Fibroblast of the aortic adventitia (primary cell): ENCODE data around the gene ENTPD5. TPM values are rescaled to one million over a fixed set of nuclear protein-coding genes. Genes with fewer than 3 reads are reported as not detected.
A peak's percentile ranks its signal among the peaks of the same experiment; 100 is the strongest.
"Not testable (repeated sequence)": the region's sequence is repeated elsewhere in the genome, so short reads cannot be mapped to it uniquely, and the experiment has no call there.

Source experiments
- DNase-seq: peaks from one replicate; pipeline ENCODE4 v3.0.0-alpha.2; 2010; ENCODE audit warnings: low read depth
- H3K4me3 ChIP-seq: 2 replicates; pipeline ENCODE4 v1.5.1; 2011; ENCODE audit warnings: low read depth, mild to moderate bottlenecking, control low read depth, low read length, moderate library complexity
- small RNA-seq: library from RNA; depleted of rRNA; stranded (forward); fragments of <200 nt; gene quantifications from one replicate; pipeline ENCODE3, GENCODE V24; 2012
- total RNA-seq: library from RNA; depleted of rRNA; stranded (reverse); fragments of >200 nt; gene quantifications from 2 replicates; pipeline ENCODE4 v1.2.3, GENCODE V29; 2012; ENCODE audit warnings: low replicate concordance
- TF ChIP-seq, protein P1 (sequence below): IDR thresholded peaks from 2 replicates; pipeline ENCODE4 v1.5.1; 2011; ENCODE audit warnings: mild to moderate bottlenecking, low read length, control low read depth, inconsistent platforms; ENCODE audit not compliant: insufficient read depth

Gene ENTPD5
- total RNA-seq, 1 donor = 15.2 TPM

DNA sequence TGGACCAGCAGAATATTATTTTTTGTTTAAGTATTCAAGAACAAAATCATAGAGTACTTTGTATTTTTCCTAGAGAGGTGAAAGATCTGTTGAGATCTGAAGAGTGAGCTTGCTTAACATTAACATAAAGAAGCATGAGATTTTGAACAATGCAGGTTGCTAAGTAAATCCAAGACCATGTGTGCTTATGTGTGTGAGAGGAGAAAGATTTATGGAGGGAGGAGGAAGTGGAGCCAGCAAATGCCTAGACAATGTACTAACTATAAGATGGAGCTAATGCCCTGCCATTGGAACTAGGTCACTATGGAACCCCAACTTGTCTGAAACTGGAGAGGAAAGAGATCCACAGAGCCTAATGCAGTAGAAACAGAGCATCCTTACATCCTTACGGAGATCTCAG, 82.5 kb downstream of the ENTPD5 start:
- TF ChIP-seq, protein P1, sequence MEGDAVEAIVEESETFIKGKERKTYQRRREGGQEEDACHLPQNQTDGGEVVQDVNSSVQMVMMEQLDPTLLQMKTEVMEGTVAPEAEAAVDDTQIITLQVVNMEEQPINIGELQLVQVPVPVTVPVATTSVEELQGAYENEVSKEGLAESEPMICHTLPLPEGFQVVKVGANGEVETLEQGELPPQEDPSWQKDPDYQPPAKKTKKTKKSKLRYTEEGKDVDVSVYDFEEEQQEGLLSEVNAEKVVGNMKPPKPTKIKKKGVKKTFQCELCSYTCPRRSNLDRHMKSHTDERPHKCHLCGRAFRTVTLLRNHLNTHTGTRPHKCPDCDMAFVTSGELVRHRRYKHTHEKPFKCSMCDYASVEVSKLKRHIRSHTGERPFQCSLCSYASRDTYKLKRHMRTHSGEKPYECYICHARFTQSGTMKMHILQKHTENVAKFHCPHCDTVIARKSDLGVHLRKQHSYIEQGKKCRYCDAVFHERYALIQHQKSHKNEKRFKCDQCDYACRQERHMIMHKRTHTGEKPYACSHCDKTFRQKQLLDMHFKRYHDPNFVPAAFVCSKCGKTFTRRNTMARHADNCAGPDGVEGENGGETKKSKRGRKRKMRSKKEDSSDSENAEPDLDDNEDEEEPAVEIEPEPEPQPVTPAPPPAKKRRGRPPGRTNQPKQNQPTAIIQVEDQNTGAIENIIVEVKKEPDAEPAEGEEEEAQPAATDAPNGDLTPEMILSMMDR = no peak
- no peak for DNase-seq
- H3K4me3 ChIP-seq = no peak overlapping the region

DNA sequence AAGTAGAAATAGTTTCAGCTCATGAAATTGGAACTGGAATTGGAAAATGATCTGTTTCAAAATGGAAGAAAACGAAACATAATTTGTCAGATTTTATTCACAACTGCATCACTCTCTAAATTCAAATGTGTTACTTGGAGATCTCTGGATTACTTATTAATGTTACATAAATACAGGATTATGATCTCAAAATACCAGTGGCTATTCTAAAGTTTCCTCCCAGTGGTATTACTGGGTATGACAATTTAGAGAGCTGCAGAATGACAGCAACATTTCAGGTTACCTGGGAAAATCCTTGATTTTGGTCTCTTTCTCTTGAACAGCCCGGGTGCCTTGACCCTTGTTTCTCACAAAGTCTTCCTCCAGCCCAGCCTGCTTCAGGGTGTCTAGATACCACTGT, 83.4 kb downstream of the ENTPD5 start:
- TF ChIP-seq, protein P1 = peak; percentile 45
- H3K4me3 ChIP-seq = no peak overlapping the region
- peak; percentile 11 for DNase-seq

DNA sequence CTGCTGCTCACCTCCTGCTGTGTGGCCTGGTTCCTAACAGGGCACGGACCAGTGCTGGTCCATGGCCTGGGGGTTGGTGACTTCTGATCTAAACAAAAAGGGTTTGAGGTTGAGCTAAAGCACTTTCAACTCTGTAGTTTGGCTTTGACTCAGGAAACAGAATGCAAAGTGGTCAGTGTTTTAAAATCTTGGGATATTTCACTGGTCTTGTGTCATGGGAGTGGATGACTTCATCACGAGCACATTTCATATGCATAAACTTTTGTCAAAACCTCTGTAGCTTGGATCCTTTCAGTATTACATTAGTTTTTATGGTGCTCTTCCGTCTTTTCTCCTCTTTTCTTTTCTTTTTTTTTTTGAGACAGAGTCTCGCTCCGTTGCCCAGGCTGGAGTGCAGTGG, 94.8 kb downstream of the ENTPD5 start:
- no peak overlapping the region for H3K4me3 ChIP-seq
- TF ChIP-seq, protein P1 = no peak
- DNase-seq = no peak

DNA sequence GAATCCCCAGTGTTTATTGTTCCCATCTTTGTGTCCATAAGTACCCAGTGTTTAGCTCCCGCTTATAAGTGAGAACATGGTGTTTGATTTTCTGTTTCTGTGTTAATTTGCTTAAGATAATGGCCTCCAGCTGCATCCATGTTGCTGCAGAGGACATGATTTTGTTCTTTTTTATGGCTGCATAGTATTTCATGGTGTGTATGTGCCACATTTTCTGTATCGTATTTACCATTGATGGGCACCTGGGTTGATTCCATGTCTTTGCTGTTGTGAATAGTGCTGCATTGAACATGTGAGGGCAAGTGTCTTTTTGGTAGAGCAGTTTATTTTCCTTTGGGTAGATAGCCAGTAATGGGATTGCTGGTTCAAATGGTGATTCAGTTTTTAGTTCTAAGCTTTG, 99.6 kb downstream of the ENTPD5 start:
- not testable (repeated sequence) for DNase-seq, H3K4me3 ChIP-seq

DNA sequence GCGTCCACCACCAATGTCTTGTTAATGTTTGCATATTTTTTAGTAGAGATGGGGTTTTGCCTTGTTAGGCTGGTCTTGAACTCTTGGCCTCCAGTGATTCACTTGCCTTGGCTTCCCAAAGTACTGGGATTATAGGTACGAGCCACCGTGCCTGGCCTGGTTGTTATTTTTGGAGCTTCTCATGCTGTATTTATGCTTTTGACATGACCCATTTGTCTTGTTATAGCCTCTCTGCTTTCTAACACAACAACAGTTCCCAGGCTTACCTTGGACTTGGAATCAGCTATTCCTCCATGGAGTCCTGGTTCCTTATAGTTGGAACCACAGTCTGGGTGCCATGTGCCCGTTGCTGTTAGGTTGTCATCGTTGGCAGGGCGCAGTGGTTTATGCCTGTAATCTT, 102.8 kb downstream of the ENTPD5 start:
- no peak for DNase-seq
- H3K4me3 ChIP-seq = no peak overlapping the region
- TF ChIP-seq, protein P1 = no peak

DNA sequence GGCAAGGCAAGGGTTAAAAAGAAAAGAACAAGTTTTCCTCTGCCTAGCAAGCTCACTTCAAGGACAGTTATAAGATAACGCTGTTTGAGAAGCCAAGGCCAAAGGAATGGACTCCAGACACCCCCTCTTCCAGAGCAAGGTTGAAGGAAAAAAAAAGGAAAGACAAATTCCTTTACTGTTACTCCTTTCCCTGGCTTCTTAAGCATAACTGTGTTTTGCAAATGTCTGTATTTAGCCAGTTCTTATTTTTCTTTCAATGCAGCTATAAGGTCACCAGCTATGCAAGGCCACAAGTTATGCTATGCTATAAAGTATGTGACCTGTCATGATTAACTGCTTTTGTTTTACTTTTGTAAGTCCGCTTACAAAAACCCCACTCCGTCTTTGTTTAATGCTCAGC, 105.8 kb downstream of the ENTPD5 start:
- DNase-seq = peak; percentile 65

DNA sequence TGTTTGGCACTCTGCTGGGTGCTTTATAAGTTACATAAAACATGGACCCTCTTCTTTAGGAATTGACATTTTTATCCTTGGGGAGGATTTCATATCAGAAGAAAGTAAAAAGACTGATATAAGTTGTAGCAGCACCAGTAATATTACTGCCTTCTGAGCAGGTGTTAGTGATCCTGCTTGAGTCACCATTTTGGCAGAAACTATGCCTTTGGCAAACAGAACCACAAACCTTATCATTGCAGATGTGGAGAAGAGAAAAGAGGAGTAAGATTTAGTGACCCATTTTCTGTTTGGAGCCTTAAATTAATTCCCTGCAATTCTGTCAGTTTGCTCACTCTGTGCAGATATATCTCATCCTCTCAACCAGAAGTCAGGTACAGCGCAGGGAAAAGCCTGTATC, 109.4 kb downstream of the ENTPD5 start:
- DNase-seq = peak; percentile 50

More for the DNA sequence above, 105.8 kb downstream of the ENTPD5 start:
- TF ChIP-seq, protein P1 = no peak
- H3K4me3 ChIP-seq = no peak overlapping the region

More for the DNA sequence above, 109.4 kb downstream of the ENTPD5 start:
- TF ChIP-seq, protein P1 = no peak
- H3K4me3 ChIP-seq = no peak overlapping the region

Small RNA genes lying within 50 kb of the gene (small RNA-seq; reads per million reads assigned to genes)
- not detected for gene AC005480.2

Other genes with a start within 250 kb of the ENTPD5 start
- 4.4 and 9.3 TPM in 2 replicates for gene PTGR2, start 167.5 kb downstream of the ENTPD5 start, total RNA-seq
- gene ZNF410, start 132.4 kb downstream of the ENTPD5 start, total RNA-seq = 52.6 and 73.6 TPM in 2 replicates
- gene FAM161B, start 69.2 kb downstream of the ENTPD5 start, total RNA-seq = 2.3 and 3.1 TPM in 2 replicates
- 11.4 and 16.4 TPM in 2 replicates for gene COQ6, start 69.0 kb downstream of the ENTPD5 start, total RNA-seq
- 9.8 and 13.2 TPM in 2 replicates for gene BBOF1, start 61 bp upstream of the ENTPD5 start, total RNA-seq
- gene ALDH6A1, start 65.2 kb upstream of the ENTPD5 start, total RNA-seq = 23.4 and 27.0 TPM in 2 replicates
- 9.2 and 10.0 TPM in 2 replicates for gene LIN52, start 65.7 kb upstream of the ENTPD5 start, total RNA-seq
- not detected in 2 replicates for gene VSX2, start 220.2 kb upstream of the ENTPD5 start, total RNA-seq